CD4-positive, alpha-beta T cell treated with Interleukin-17A for 4 hours (primary cell): ENCODE data around the gene CXCL14.

Experiments
- DNase-seq: peaks from one replicate; pipeline ENCODE4 v3.0.0-alpha.2; 2020; ENCODE audit warnings: mixed read lengths

Gene CXCL14

GRCh38 chr5:135566422-135567400, 12.1 kb downstream of the CXCL14 start:
- DNase-seq, result no peak

DNA sequence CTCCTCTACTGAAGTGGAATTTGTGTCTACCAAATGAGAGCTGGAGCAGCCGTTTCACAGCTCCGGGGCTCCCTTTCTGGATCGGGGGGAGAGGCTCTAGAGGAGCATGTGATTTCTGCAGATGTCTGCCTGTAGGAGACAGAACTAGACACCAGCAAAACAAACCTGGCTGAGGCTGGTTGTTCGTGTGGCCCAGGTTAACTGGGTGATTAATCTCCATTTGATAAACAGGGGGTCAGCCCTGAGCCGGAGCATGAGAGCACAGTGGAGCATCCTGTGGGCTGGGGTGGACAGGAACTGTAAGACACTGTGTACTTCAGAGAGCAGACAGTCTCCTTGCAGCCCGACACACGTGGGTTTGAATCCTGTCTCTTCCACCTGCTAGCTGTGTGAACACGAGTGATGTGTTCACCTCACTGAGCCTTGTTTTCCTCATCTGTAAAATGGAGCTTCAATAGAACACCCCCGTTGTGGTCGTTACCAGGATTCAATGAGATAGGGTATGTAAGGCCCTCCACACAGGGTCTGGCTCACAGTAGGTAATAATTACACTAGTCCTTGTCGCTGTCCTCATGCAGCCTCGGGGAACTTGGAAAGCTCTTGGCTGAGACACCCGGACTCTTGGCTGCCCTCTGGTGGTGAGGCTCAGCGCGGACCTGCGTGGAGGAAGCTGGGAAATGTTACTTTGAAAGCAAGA, 12.9 kb downstream of the CXCL14 start:
- DNase-seq, result peak; percentile 68

GRCh38 chr5:135565266-135565665, 13.5 kb downstream of the CXCL14 start:
- DNase-seq, result no peak

DNA sequence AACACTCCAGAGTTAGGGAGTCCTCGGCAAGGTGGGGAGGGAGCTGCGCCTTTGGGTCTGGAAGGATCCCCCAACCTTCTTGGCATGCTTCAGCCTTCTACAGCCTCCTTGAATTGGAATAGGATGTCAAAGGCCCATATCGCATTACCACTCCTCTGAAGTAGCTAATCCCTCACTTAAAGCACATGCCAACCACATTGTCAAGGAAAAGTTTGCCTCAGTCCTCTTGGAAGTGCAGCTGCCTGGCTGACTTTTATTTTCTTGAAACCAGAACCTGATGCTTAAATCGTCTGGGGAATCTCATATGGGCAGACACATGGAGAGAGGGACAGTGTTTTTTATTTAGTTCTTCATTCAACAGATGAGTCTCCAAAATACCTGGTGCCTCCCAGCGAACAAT, 14.5 kb downstream of the CXCL14 start:
- DNase-seq, result no peak

DNA sequence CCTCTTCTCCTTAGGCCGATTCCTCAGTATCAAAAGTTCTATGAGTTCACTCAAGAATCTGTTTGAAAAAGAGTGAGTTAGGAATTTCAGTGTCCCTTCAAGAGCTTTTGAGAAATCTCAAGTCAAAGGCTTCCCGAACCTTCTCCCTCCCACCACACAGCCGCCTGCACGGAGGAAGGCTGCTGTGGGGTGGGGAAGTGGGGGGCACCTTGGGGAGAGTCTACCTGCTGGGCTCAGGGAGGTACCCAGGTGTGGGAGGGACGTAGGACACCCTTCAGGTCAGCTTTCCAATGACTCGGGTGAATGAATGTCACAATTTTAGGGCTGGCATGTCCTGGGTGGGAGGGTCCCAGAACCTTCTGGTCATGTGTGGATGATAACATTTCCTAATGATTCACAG, 17.5 kb downstream of the CXCL14 start:
- no peak for DNase-seq

GRCh38 chr5:135560858-135561257, 17.9 kb downstream of the CXCL14 start:
- DNase-seq, result peak; percentile 53

DNA sequence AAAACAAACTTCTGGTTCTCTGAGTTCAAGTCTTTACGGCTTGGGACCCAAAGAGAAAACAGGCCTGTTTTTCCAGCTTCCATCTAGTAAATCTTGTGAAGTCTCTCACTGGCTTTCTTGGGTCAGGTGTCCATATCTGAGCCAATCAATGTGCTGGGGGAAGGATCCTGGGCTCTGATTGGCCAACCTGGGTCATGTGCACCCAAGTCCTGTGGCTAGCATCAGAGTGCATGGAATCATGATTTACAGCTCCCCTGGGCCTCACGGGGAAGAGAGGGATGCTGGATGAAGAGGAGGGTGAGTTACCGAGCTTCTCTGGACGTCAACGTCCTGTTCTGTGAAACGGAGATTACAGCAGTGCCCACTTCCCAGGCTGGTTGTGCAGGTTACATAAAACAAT, 19.4 kb downstream of the CXCL14 start:
- DNase-seq, result no peak

GRCh38 chr5:135557076-135557838, 21.5 kb downstream of the CXCL14 start:
- no peak for DNase-seq

- DNase-seq, result no peak
Measured at GRCh38 chr5:135556620-135557019, 22.2 kb downstream of the CXCL14 start.

DNA sequence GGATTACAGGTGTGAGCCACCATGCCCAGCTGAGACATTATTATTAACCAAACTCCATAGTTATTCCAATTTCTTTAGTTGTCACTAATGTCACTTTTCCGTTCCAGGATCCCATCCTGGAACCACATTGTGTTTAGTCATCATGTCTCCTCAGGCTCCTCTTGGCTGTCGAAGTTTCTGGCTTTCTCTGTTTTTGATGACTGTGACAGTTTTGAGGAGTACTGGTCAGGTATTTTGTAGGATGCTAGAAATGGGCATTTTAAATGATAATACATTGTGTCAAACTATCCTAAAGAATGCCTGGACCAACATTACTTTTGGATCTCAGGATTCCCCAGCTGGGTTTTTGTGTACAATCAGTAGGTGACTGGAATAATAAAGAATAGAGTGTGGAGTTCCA, 23.3 kb downstream of the CXCL14 start:
- no peak for DNase-seq

DNA sequence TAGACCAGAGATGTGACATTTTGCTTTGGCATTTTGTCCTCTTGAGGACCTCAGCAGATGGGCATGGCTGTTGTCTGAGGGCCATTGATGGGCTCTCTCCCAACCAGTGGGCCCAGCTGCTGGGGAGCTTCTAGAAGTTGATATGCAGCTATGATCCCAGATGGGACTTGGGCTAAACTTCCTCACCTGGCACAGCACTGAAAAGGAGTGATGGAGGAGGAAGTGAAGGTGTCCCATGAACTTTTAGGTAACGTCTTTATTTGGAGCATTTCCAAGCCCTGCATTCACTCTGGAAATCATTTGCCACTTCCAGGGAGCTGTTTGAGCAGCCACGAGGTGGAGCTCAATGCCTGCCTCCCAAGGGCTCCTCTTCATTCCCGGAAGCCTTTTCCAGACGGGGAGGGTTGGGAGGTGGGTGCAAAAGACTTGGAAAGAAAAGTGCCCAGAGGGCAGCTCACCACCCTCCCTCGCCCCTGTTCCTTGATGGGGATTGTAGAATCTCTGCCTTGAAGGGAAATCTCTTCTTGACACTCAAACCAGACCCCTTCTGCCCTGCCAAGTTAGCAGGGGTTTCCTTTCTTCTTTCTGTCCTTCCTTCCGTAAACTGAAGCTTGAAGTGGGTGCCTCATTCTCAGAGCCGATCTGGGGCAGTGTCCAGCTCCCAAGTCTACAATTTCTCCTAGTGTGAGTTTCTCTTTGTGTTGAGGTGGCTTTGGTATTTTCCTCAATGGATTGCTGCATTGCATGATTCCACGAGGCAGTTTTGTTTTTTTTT, 24.9 kb downstream of the CXCL14 start:
- no peak for DNase-seq

DNA sequence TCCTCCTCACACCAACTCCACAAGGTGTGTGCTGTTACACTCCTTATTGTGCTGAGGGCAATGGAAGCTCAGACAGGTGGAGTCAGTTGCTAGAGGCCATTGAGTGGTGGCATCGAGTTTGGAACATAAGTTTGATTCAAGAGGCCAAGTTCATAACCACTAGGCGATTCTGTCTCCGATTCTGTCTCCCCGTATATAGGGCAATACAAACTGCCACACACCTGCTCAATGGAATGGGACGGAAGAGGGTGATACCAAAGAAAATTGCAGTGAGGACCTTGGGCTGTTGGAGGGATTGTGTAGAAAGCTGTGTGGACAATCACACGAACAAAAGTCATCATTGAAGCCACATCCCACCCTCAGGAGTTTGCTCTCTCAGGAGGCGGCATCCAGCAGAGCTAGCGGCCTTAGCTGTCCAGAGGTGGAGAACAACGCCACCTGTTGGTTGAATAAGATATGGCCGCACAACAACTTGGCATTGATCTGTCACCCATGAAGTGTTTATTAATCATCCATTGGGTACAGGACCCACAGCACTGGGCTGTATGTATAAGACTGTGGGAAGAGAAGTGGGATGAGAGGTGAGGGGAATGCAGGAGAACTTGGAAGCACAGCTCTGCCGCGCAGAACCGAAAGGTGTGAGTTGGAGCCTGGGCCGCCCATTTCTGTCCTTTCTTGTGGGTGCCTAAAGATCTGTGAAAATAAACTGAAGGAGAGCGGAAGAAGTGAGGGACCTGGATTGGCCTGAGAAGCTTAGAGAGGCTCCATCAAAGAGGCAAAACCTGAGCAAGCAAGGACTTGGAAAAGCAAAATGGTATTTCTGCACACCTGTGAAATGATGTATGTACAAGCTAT, 27.0 kb downstream of the CXCL14 start:
- DNase-seq, result peak; percentile 43

- DNase-seq, result no peak
Measured at GRCh38 chr5:135549413-135549812, 29.4 kb downstream of the CXCL14 start.

- no peak for DNase-seq
Measured at GRCh38 chr5:135547590-135548254, 31.1 kb downstream of the CXCL14 start.

DNA sequence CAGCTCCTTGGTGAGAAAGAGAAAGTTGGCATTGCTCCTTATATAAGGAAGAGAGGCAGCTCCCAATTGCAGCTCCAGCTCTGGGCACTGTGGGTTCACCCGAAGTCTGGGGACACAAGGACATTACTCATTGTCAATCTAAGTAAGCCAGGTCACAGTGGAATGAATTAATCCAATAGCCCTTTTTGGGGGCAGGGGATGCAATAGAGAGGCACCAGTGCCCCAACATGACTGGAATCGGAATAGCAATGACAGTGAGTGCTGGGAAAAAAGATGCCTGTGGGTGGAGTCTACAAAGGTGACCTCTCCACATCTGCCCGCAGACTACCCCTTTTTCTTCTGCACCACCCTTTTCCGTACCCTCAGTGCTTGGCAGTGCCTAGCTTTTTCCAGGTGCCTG, 31.9 kb downstream of the CXCL14 start:
- DNase-seq, result no peak

GRCh38 chr5:135546101-135546500, 32.7 kb downstream of the CXCL14 start:
- no peak for DNase-seq

GRCh38 chr5:135545099-135545498, 33.7 kb downstream of the CXCL14 start:
- DNase-seq, result no peak

DNA sequence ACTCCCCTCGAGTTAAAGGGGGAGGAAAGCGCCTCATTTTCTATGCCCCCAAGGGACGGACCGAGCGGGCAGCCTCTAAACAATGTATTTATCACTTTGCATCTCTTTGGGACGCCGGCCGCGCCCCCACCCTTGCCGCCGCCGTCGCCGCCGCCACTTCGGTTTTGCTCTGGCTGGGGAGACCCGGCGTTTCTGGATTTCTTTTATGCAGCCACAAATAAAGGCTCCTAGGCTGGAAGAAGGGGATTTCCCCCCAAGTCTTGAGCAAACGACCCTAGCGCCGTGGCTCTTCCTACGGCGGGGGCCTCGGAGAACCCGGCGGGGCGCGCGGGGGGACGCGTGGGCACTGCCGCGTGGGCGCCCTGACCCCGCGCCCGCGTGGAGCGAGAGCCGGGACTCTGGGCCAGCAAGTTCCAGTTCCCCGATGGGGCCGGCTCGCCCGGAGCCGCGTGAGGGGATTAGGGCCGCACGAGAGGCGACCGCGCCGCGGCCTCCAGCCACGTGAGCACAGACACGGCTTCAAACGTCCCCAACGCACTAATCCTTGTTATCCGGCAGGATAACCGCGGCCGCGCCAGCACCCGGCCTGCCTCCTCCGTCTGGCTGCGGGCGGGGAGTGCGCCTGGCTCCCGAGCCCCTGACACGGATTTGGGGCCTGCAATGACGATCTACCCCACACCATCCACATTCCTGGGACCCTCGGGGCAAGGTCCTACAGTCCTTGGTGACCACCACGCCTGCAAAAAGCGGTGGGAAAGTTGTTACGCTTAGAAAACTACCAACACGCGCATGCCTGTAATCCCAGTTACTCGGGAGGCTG, 35.1 kb downstream of the CXCL14 start:
- DNase-seq, result no peak

DNA sequence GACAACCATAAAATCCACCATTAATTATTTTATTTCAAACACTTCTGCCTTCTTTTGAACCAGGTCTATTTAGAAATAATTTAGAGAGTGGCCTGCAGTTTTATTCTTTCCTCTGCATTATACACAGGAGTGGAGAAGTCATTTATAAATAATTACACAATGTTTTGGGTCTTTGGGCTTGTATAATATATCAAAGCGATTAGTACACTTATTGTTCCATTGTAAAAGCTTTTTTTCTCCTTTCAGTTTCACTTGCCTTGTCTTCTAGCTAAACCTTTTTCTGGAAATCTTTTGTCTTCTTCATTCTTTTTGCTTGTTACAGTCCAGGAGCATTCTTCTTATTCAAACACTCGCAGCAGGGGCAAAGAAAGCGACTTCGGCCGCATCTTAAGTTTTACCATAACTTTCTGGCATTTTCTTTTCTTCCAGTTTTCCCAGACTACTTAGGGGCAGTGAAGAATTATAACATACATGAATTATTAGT, 35.7 kb downstream of the CXCL14 start:
- DNase-seq, result no peak
